Muscle of leg (tissue), 11 donors: Measurements from ENCODE around the gene EXOC6B. TPM values are rescaled to one million over a fixed set of nuclear protein-coding genes. Genes with fewer than 3 reads are reported as not detected.
A peak's percentile ranks its signal among the peaks of the same experiment; 100 is the strongest.

Experiments
- DNase-seq: peaks from one replicate; pipeline ENCODE4 v3.0.0; 2013
- H3K27ac ChIP-seq: one replicate; pipeline ENCODE4 v1.5.1; 2013; ENCODE audit warnings: mild to moderate bottlenecking, low read length, control low read depth
- H3K27me3 ChIP-seq: one replicate; pipeline ENCODE4 v1.6.1; 2013; ENCODE audit warnings: low read length; ENCODE audit not compliant: control insufficient read depth, insufficient read depth
- H3K36me3 ChIP-seq: one replicate; pipeline ENCODE4 v1.6.1; 2013; ENCODE audit warnings: low read length; ENCODE audit not compliant: control insufficient read depth, insufficient read depth
- H3K4me1 ChIP-seq: one replicate; pipeline ENCODE4 v1.6.1; 2013; ENCODE audit warnings: low read length; ENCODE audit not compliant: control insufficient read depth, insufficient read depth
- H3K4me3 ChIP-seq: one replicate; pipeline ENCODE4 v1.5.1; 2013; ENCODE audit warnings: low read length, control low read depth
- H3K9me3 ChIP-seq: replicated peaks from 2 replicates; pipeline ENCODE4 v1.6.1; 2013; ENCODE audit warnings: low read depth, low read length; ENCODE audit not compliant: control insufficient read depth
- WGBS: methylation state at CpG from one replicate; pipeline ENCODE4 v1.1.5; 2013; ENCODE audit warnings: missing lambda C conversion rate; ENCODE audit not compliant: insufficient coverage; 5-methylcytosine and 5-hydroxymethylcytosine counted together
- polyA plus RNA-seq, 8 donors: library from polyadenylated mRNA; unstranded; fragments of 120-200 nt; gene quantifications; one replicate each; pipeline versions ENCODE4 v1.2.1 to v1.2.3, GENCODE V29; 2013; ENCODE audit warnings: inconsistent platforms in 1 of 8, low replicate concordance in 1 of 8; ENCODE audit not compliant: insufficient read length in 8 of 8, insufficient read depth in 1 of 8
- total RNA-seq: library from RNA; stranded (reverse); fragments of 120-200 nt; gene quantifications from one replicate; pipeline ENCODE4 v1.2.4, GENCODE V29; 2013

EXOC6B gene
- total and polyA plus RNA-seq, 9 donors: 8.5 to 17.1 (median 10.8) TPM

- peaks cover 86% of the 10 kb centered on the region for H3K27me3 ChIP-seq
- no peaks in the 10 kb centered on the region for H3K9me3 ChIP-seq
- under 1% methylated on average over 53 of the region's 69 CpGs for WGBS
- no peaks in the 10 kb centered on the region for H3K36me3 ChIP-seq
- peak; percentile 59 for DNase-seq
- peak within 1 kb of the TSS; percentile 53 for H3K4me3 ChIP-seq
- H3K27ac ChIP-seq: peak within 1 kb of the TSS; percentile 51
- H3K4me1 ChIP-seq: peaks cover 70% of the 10 kb centered on the region
Observed at GRCh38 chr2:72147303-72147971, 678.4 kb downstream of the EXOC6B start, which contains the start of gene CYP26B1. Gene CYP26B1 (minus strand): TSS chr2:72147862. CDS start chr2:72147834, 28 bp downstream.

DNA sequence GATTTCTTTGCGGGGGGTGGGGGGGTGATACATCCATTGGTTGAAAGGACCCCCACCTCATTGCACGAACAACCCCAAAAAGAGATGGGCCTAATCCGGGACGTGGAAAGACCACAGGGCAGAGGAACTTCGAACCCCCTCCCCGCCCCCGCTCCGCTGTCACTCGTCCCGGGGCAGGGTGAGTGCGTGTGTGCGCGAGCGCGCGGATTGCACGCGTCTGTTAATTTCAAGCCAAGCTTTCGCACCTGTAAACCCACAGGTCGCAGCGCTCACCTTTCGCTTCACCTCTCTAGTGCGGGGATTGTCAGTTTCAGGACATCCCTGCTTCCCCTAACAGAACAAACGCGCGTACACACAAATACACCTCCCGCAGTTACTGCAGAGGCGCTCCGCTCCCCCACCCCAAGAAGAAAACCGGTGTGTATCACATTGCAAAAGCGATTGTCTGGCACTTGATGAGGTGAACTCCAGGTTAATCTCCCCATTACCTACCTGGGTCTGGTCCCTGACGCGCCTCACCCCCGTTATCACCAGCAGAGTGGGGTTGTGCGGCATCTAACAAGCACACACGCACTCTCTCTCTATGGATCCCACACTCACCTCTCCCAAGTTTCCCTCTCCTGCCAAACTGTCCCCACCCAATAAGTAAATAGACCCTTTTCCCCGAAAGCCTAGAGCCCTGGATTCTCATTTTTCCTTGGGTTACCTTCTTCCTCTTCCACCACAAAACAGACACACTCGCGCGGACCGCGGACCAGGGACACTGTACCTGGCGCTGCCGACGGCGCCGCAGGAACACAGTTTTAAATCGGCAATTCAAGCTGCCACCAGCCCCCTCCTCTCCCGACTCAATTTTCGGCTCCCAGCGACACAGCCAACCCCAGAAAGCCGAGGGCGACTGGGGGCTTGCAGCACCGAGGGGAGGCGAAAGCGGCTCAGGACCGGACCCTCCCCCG lies 679.2 kb downstream of the EXOC6B start:
- Histone ChIP-seq H3K27ac (no peak overlapping the region), H3K4me1 (peaks cover 77% of the 10 kb centered on the region), H3K36me3 (no peaks in the 10 kb centered on the region), H3K9me3 (no peaks in the 10 kb centered on the region), H3K4me3 (peak overlapping the region; percentile 49), H3K27me3 (peaks cover 85% of the 10 kb centered on the region)
- no peak for DNase-seq
- 1% methylated on average over 47 of the region's 58 CpGs for WGBS

DNA sequence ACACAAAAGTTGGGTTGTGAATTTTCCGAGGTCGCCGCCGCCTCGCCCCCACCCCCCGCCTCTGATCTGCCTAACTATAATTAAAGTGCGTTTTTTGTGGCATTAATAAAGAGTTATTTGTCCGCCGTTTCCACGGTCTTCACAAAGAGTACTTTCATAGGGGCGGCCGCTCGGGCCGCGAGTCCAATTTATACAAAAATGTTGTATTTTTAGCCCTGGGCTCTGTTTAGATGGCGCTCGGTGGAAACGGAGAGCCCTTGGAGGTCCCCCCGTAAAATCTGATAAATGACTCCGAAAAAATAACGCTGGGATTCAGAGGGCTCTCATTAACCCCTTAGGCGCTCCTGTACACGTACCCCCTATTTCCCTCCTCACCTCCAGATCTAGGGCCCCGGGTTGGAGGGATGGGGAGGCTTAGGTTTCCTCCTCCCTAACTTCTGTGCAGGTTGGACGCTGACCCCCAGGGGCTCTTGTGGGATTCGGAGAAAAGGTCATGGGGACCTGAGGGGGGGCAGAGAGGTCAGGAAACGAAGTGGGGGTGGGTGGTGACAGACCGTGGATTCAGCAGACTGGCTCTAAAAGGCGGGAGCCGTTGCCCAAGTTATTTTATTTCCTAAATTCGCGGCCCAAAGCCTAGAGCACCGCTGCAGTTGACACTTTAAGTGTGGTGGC lies 680.0 kb downstream of the EXOC6B start:
- H3K36me3 ChIP-seq: no peaks in the 10 kb centered on the region
- peak; percentile 40 for DNase-seq
- H3K27me3 ChIP-seq: peaks cover 83% of the 10 kb centered on the region
- peak overlapping the region; percentile 70 for H3K27ac ChIP-seq
- peaks cover 85% of the 10 kb centered on the region for H3K4me1 ChIP-seq
- WGBS: 1% methylated on average over 13 of the region's 33 CpGs
- H3K9me3 ChIP-seq: no peaks in the 10 kb centered on the region
- peak overlapping the region; percentile 49 for H3K4me3 ChIP-seq

DNA sequence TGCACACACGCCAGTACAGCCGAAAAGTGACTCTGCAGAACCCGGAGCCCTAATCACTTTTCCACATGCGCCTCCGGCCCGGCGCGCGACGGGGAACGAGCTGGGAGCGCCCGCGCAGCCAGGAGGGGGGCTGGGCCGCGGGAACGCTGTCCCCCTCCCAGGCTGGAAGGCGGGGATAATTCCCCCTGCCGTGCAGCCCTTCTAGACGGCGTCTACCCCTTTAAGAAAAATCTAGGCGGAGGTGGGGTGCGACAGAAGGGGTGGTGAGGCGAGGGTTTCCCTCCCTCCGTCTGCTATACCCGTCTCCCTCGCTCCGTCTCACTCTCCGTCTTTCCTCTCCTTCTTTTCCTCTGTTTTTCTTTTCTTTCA lies 680.6 kb downstream of the EXOC6B start:
- WGBS: 2% methylated on average over 13 of the region's 29 CpGs
- no peaks in the 10 kb centered on the region for H3K9me3 ChIP-seq
- peaks cover 87% of the 10 kb centered on the region for H3K4me1 ChIP-seq
- peak overlapping the region; percentile 49 for H3K4me3 ChIP-seq
- peaks cover 78% of the 10 kb centered on the region for H3K27me3 ChIP-seq
- no peak overlapping the region for H3K27ac ChIP-seq
- H3K36me3 ChIP-seq: no peaks in the 10 kb centered on the region
- DNase-seq: peak; percentile 94

GRCh38 chr2:72144632-72145288 lies 681.1 kb downstream of the EXOC6B start:
- no peaks in the 10 kb centered on the region for H3K36me3 ChIP-seq
- WGBS: 0% methylated on average over 55 of the region's 63 CpGs
- peaks cover 87% of the 10 kb centered on the region for H3K4me1 ChIP-seq
- H3K4me3 ChIP-seq: peak overlapping the region; percentile 49
- DNase-seq: peak; percentile 83
- no peaks in the 10 kb centered on the region for H3K9me3 ChIP-seq
- H3K27ac ChIP-seq: peak overlapping the region; percentile 78
- H3K27me3 ChIP-seq: peaks cover 73% of the 10 kb centered on the region

DNA sequence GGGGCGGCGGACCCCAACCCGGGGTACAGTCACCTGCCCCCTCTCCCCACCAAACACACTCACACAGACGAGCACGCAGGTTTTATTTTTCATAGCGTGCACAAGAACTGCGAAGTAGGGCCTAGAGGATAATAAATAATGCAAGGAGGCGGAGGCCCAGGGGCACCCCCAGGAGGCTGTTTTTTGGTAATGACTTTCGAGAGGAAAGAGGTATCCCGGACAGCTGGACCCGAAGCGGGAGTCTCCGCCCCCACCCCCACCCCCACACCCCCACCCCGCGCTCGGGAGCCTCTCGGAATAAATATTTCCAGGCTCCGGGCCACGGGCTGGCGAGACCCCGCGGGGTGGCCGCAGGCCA lies 681.6 kb downstream of the EXOC6B start:
- H3K36me3 ChIP-seq: no peaks in the 10 kb centered on the region
- peak overlapping the region; percentile 49 for H3K4me3 ChIP-seq
- peak overlapping the region; percentile 78 for H3K27ac ChIP-seq
- peak; percentile 83 for DNase-seq
- H3K4me1 ChIP-seq: peaks cover 87% of the 10 kb centered on the region
- H3K9me3 ChIP-seq: no peaks in the 10 kb centered on the region
- peaks cover 71% of the 10 kb centered on the region for H3K27me3 ChIP-seq
- 4% methylated on average over 4 of the region's 23 CpGs for WGBS

DNA sequence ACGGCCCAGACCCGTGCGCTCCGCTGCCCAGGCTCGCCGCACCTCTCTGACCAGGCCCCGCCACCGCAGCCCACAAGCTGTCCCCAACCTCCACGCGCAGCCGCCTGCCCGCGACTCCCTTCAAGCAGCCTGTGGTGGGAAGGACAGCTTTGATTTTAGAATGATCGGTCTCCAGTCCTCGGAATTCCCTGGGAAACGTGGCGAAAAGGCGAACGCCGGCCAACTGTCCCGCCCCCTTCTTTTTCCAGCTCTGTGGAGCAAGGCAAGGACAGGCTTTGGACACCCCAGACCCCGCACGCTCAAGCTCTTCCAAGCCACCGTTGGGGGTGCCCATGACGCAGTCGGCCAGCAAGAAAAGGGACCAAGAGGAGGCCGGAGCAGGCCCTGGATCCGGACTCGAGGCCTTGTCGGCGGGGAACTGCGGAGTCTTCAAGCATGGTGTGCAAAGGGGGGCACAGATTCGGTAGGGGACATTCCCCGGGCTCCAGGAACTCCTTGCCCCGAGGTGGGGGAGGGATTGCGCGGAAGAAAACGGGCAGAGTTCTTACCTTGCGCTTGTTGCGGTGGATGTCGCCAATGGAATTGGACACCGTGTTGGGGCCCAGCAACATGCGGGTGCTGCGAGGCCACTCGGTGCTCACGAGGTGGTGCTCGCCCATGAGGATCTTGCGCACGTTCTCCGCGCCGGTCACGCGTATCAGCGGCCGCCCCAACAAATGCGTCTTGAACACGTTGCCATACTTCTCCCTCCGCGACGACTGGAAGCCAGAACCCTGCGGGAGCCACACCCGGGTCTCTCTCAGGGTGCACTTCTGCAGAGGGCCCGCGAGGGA lies 682.2 kb downstream of the EXOC6B start:
- no peaks in the 10 kb centered on the region for H3K36me3 ChIP-seq
- H3K4me1 ChIP-seq: peaks cover 90% of the 10 kb centered on the region
- peak overlapping the region; percentile 78 for H3K27ac ChIP-seq
- H3K9me3 ChIP-seq: no peaks in the 10 kb centered on the region
- 8% methylated on average over 55 of the region's 65 CpGs for WGBS
- peak; percentile 76 for DNase-seq
- peaks cover 66% of the 10 kb centered on the region for H3K27me3 ChIP-seq
- H3K4me3 ChIP-seq: peak overlapping the region; percentile 49

DNA sequence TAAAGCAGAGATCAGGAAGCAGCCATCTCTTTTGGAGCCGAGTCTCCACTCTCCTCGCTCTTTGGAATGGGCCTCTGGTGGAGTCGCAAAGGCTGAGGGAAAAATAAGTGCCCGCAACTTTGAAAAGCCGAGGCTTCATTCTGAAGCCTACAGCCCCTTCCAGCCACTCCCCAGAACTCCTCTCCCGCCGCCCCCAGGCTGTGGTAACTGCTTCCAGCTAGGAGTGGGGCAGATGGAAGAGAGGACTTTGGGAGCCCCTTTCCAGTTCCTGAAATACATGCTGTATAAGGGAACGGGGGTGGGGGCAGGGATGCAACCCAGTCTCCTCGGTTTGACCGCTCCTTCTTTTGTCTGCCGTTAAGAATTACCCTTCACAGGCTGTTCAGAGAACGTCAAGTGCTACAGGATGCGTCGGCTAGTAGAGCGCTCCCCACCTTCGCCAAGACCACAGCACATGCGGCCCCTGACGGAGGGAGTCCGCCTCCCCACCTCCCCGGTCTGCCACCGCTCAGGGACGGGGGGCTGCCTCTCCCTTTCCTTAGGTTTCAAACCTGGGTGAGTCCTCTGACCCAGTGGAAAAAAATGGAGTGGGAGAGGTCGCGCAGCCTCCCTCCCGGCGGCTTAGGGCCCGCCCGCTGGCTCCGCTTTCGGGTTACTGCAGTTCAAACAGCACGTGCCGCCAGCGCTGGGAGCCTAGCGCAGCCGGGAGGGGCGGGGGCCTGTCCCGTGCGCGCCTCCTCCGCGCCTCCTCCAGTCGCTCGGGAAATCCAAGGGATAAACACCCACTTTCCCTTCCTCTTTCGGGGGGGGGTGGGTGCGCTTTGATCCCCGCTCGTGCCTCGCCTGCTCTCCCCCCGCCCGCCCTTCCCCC lies 683.0 kb downstream of the EXOC6B start:
- Histone ChIP-seq H3K4me1 (peaks cover 93% of the 10 kb centered on the region), H3K4me3 (peak overlapping the region; percentile 49), H3K36me3 (no peaks in the 10 kb centered on the region), H3K9me3 (no peaks in the 10 kb centered on the region), H3K27me3 (peaks cover 60% of the 10 kb centered on the region), H3K27ac (peak overlapping the region; percentile 78)
- 18% methylated on average over 12 of the region's 50 CpGs for WGBS
- DNase-seq: peak; percentile 93
